Right kidney (tissue), 9 donors: ENCODE data around the gene MCOLN1.

Experiments used
- DNase-seq: peaks from one replicate; pipeline ENCODE4 v3.0.0-alpha.2; 2016
- long read RNA-seq, 8 donors: transcript quantifications; one replicate each; lab custom pipeline, GENCODE V29; 2026

The MCOLN1 gene
- long read RNA-seq, donor 1, transcript MCOLN1-210 (2 exons, 492 nt) = major isoform, 6 of 9 reads
- long read RNA-seq, donor 1, partial matches to known transcripts = 0 of 9 reads
- long read RNA-seq, donor 1, other reads (novel, unspliced or antisense) = 0 of 9 reads
- long read RNA-seq, donor 2, transcript MCOLN1-210 (2 exons, 492 nt) = major isoform, 6 of 11 reads
- long read RNA-seq, donor 2, partial matches to known transcripts = 0 of 11 reads
- long read RNA-seq, donor 2, other reads (novel, unspliced or antisense) = 0 of 11 reads
- long read RNA-seq, donor 3, partial matches to known transcripts = 0 of 4 reads
- long read RNA-seq, donor 3, other reads (novel, unspliced or antisense) = 0 of 4 reads
- long read RNA-seq, donor 4, partial matches to known transcripts = 0 of 3 reads
- long read RNA-seq, donor 4, other reads (novel, unspliced or antisense) = 0 of 3 reads
- long read RNA-seq, donor 5, transcript MCOLN1-201 (14 exons, 2,082 nt) = major isoform, 5 of 8 reads
- long read RNA-seq, donor 5, partial matches to known transcripts = 0 of 8 reads
- long read RNA-seq, donor 5, other reads (novel, unspliced or antisense) = 0 of 8 reads
- long read RNA-seq, donor 6, transcript MCOLN1-201 (14 exons, 2,082 nt) = major isoform, 5 of 14 reads
- long read RNA-seq, donor 6, transcript MCOLN1-210 (2 exons, 492 nt) = major isoform, 5 of 14 reads
- long read RNA-seq, donor 6, partial matches to known transcripts = 0 of 14 reads
- long read RNA-seq, donor 6, other reads (novel, unspliced or antisense) = 0 of 14 reads
- long read RNA-seq, donor 7 = 0 reads
- long read RNA-seq, donor 8, transcript MCOLN1-201 (14 exons, 2,082 nt) = major isoform, 6 of 13 reads
- long read RNA-seq, donor 8, partial matches to known transcripts = 5 of 13 reads
- long read RNA-seq, donor 8, other reads (novel, unspliced or antisense) = 0 of 13 reads

DNA sequence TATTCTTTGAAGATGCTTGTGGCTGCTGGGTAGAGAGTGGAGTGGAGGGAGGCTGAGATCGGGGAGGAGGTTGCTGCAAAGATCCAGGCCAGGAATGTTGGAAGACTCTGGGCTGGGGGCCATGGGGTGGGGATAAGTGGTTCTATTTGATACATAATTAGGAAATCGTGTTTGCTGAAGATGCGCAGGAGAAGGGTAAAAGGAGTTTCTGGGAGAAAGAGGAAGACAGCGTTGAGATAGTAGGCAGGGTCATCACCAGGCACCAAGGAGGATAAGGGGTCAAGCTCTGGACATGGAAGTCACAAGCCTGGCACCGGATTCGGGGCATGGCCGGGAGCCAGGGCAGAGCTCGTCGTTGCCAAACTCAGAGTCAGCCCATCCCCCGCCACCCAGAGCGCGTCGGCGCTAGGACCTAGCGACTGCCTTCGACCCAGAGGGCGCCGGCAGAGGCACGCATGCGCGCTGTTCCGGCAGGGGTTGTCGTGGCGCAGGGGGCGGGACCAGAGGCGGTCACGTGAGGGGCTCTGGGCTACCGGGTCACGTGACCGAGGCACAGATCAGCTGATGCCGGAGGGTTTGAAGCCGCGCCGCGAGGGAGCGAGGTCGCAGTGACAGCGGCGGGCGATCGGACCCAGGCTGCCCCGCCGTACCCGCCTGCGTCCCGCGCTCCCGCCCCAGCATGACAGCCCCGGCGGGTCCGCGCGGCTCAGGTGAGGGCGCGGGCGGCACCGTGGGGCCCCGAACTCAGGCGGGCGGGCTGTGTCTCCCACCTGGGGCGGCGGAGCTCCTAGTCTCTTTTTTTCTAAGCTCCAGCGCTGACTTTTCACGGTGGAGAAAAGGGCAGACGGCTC is at the start of gene MCOLN1:
Gene MCOLN1 (plus strand): TSS at position 553 of the 851 bp plus-strand sequence. CDS start 127 bp downstream, at position 680.
- peak; percentile 92 for DNase-seq

DNA sequence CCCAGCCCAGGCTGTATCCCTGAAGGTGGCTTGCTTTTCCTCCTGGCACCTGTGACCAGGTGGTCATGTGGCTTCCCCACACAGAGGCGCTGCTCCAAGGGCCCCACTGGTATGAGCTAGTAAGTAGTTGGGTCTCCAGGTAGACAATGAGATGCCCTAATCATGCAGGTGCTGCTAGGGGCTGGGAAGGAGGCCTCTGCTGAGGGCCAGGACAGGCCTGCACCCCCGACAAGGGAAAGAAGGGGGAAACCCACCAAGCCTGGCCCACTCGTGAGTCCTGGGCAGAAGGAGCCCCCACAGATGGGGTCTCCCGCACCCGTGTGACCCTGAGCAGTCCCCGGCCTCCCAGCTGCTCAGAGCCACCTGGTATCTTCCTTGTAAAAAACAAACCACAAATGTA is 46.8 kb upstream of the MCOLN1 start:
- DNase-seq = no peak

DNA sequence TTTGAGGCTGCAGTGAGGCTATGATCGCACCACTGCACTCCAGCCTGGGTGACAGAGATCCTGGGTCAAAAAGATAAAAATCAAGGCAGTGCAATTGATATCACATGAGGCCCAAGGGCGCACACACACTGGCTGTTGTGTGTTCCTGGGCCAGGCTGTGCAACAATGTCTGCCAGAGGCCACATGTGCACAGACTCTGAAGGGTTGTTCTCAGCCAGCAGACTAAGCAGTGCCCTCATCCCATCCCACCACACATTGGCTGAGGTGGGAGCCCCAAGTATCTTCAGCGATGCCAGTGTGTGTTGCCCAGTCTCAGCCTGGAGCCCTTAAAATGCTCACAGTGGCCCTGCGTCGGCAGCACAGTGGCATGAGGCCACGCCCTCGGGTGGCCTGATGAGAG is 46.2 kb upstream of the MCOLN1 start:
- DNase-seq = no peak

DNA sequence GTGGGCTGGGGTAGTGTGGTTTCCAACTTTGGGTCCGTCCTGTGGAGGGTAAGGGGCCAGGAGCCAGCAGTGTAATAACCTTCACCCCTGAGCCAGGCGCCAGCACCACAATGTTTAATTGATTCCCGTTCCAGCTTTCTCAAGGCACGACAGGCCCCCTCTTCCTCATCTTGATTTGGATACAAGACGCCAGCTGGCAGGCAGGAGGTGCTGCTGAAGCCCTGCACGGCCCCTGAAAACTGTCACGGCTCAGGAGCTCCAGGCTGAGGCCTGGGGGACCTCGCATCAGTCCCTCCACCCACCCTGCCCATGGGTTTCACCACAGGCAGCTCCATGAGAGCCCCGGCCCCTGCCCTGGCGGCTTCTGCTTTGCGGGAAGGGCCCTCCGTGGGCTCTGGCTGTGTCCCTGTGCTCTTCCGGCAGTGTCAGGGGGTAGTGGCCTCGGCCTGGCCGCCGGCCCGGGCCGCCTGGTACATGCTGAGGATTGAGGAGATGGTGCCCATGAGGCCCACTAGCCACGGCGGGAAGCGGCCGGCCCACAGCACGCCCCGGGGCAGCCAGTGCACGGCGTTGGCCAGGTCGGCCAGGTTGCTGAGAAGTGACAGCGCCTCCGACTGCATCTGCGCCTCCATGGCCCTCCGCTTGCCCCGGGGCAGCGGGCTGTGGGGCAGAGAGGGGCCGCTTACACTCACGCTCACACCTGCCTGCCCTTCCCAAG is 45.5 kb upstream of the MCOLN1 start:
- no peak for DNase-seq

- DNase-seq = no peak
Observed at GRCh38 chr19:7477758-7478157, 44.7 kb upstream of the MCOLN1 start.

GRCh38 chr19:7478173-7478842 is 44.1 kb upstream of the MCOLN1 start:
- DNase-seq = no peak

DNA sequence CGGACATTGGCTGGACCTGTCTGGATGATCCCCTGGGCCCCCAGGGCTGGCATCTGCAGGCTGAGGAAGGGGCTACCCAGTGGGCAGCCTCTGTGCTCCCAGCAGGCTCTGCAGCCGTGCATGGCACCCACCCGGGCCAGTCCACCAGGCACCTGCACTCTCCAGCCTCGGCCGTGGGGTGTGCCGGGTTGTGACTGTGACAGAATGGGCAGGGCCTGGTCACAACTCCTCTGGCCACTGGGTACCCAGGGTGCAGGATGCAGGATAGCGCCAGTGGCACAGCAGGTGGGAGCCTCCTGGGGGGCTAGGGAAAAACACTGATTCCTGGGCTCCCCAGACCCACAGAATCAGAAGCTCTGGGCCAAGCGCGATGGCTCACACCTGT is 43.6 kb upstream of the MCOLN1 start:
- DNase-seq = no peak

- peak; percentile 37 for DNase-seq
Observed at GRCh38 chr19:7480222-7480969, 42.0 kb upstream of the MCOLN1 start.

DNA sequence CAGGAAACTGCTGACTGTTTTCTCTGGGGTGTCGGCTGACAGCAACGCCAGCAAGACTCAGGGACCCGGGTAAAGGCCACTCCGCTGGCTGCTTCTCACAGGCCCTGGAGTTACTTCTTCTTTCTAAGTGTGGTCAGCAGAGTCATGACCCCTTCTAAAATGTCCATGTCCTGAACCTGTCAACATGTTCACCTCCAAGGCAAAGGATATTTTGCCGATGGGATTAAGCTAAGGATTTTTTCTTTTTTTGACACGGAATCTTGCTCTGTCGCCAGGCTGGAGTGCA is 41.5 kb upstream of the MCOLN1 start:
- DNase-seq = no peak

GRCh38 chr19:7482584-7483439 is 39.6 kb upstream of the MCOLN1 start:
- no peak for DNase-seq

DNA sequence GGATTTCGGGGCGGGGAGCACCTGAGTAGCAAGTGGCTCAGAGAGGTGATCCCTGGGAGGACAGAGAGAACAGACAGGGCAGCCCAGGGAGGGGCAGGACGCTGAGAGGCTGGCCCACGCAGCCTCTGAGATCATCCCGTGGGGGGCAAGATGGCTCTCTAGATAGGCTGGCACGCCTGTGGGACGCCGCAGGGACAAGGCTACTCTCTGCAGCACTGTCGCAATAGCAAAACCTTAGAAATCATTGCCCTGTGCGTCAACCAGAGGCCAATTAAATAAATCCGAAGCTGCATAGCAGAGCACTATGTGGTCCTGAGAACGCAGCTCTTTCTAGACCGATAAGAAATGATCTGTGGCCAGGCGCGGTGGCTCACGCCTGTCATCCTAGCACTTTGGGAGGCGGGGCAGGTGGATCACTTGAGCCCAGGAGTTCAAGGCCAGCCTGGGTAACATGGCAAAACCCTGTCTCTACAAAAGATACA is 38.7 kb upstream of the MCOLN1 start:
- no peak for DNase-seq

DNA sequence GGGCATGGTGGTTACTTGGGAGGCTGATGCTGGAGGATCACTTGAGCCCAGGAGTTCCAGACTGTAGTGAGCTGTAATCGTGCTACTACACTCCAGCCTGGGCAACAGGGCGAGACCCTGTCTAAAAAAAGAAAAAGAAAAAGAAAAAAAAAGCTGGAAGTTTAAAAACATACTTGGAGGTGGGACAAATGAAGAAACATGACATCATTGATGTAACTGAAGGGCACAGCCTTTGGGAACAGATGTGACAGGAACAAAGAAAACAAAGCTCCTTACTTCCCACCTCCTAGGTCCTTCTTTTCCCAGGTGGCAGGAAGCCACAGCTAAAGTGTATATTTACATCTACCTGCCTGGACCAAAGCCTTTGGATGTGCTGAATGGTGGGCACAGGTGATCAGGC is 35.5 kb upstream of the MCOLN1 start:
- DNase-seq = no peak

- DNase-seq = peak; percentile 96
Observed at GRCh38 chr19:7488736-7489353, 33.6 kb upstream of the MCOLN1 start, which contains the start of gene PEX11G. Gene PEX11G, minus strand, starts transcription at chr19:7489035. Its CDS starts 25 bp downstream, at chr19:7489010.

- DNase-seq = no peak
Observed at GRCh38 chr19:7489609-7490044, 32.8 kb upstream of the MCOLN1 start.

DNA sequence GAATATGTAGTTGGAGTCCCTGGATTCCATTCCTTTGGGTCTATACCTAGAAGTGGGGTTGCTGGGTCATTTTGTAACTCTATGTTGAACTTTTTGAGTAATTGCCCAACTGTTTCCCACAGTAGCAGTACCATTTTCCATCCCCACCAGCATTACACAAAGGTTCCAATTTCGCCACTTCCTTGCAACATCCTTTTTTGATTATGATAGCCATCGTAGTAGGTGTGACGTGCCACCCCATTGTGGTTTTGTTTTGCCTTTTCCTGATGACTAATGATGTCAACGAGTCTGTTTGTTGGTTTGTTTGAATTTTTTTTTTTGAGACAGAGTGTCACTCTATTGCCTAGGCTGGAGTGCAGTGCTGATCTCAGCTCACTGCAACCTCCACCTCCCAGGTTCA is 30.3 kb upstream of the MCOLN1 start:
- DNase-seq = no peak

DNA sequence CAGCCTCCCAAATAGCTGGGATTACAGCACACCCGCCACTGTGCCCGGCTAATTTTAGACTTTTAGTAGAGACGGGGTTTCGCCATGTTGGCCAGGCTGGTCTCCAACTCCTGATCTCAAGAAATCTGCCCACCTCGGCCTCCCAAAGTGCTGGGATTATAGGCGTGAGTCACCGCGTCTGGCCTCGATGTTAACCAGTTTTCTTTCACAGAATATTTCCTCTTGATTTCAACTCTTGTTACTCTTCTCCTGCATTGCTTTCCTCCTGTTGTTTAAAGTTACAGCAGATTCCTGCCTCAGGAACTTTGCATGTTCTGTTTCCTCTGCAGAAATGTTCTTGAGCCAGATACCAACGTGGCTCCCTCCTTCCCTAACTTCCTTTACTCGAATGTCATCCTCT is 29.9 kb upstream of the MCOLN1 start:
- DNase-seq = no peak

GRCh38 chr19:7494416-7495098 is 27.9 kb upstream of the MCOLN1 start:
- peak; percentile 72 for DNase-seq

- DNase-seq = no peak
Observed at GRCh38 chr19:7497292-7497691, 25.1 kb upstream of the MCOLN1 start.
